Erythroblast (primary cell): ENCODE measurements around the gene ZFP14.
"Not testable (repeated sequence)": the region's sequence is repeated elsewhere in the genome, so short reads cannot be mapped to it uniquely, and the experiment has no call there.

Experiments used
- GATA1 ChIP-seq: IDR thresholded peaks from 2 replicates; pipeline ENCODE4 v1.6.1; 2011; ENCODE audit warnings: low read depth, mild to moderate bottlenecking, control low read depth, low read length, moderate library complexity
- POLR2A ChIP-seq: IDR thresholded peaks from 2 replicates; pipeline ENCODE4 v1.6.1; 2011; ENCODE audit warnings: mild to moderate bottlenecking, low read length

DNA sequence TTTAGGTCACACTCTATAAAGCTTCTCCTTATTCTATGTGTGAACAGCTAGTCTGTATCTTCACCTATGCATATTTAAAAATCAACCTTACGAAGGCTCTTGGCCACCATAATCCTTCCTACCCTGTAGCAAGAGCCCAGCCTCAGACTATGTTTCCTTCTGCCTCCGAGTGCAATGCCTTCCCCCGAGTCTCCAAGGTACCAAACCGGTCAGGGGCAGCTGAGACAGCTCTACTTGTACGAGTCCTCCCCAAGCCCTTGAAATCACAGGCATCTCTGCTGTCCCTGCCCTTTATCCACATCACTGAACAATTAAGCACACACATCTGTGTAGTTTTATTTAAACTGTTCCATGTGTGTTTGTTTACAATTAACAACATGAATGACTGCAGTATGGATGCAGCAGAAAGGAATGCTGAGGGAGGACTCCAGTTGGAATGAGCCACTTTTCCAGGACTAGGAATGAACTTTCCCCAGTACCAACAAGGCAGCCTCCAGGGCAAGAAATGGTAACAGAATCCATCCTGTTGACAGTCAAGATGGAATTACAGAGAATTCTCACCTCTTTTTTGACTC is 68.5 kb downstream of the ZFP14 start:
- not testable (repeated sequence) for TF ChIP-seq POLR2A, GATA1
